Measurements from ENCODE around the gene ARIH1. TPM values are rescaled to one million over a fixed set of nuclear protein-coding genes. Genes with fewer than 3 reads are reported as not detected.
"Not testable (repeated sequence)": the region's sequence is repeated elsewhere in the genome, so short reads cannot be mapped to it uniquely, and the experiment has no call there.

Gene ARIH1
- total and polyA plus RNA-seq, 2 donors (not counting 3 experiments of a cell fraction or from before 2014, with no cell fraction given): 25.1 to 144 TPM

DNA sequence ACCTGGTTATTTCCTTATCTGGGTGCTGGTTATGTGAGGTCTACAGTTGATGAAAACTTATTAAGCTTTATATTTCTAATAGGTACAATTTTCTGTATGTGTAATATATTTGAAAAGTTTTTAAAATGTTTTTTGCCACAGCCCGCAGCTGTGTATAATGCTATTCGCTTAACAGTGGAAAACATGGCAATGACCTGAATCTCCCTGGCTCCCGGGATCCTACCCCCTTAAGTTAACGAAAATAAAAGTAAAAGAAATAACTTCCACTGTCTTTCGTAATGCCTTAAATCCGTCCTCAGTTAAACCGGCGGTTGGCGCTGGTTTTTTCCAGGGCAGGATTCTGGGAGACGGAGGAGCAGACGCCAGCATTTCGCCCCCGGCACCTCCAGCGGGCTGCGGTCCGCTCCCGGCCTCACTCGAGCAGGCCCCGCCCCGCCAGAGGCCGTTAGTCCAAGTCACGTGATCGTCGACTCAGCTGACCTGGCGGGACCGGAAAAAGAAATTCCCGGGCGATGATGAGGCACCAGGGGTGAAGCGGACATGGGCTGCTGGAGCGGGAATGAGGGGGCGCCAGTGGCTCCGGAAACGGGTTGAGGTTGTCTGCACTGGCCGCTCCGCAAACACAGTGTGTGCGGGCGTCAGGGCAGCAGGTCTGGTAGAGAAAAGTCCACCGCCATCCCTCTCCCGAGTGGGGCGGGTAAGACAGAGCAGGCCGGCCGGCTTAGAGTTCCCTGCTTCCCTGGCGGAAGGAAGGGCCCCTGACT, 162.6 kb downstream of the ARIH1 start:
- H3K9me3 ChIP-seq (replicated peaks; ENCODE audit: control insufficient read depth, insufficient read depth, low read length); dilution Hi-C loops (cut with MboI; ENCODE audit: extremely low pct_ligation_motif_present, low sequenced_read_pairs); H3K9me1 ChIP-seq (replicated peaks; ENCODE audit: control insufficient read depth, extremely low read depth, insufficient read depth, low read length); H2AFZ ChIP-seq (ENCODE audit: low read depth, low read length); H3K27ac ChIP-seq (ENCODE audit: insufficient read depth, low read depth, low read length); H3K9ac ChIP-seq (replicated peaks; ENCODE audit: extremely low read depth, insufficient read depth, low read length); POLR2A ChIA-PET; intact Hi-C loops (cut with micrococcal nuclease); H3K79me2 ChIP-seq (ENCODE audit: control insufficient read depth, insufficient read depth, low read length); H3K27me3 ChIP-seq (ENCODE audit: control insufficient read depth in 2 of 2, insufficient read depth in 2 of 2, low read length in 2 of 2); CTCF ChIA-PET; H3K4me1 ChIP-seq (ENCODE audit: control insufficient read depth, extremely low read depth, insufficient read depth, low read length); H4K20me1 ChIP-seq (replicated peaks; ENCODE audit: control insufficient read depth, extremely low read depth, insufficient read depth, low read length); H3K4me2 ChIP-seq (ENCODE audit: insufficient read depth, low read length); H3K36me3 ChIP-seq (ENCODE audit: control insufficient read depth in 2 of 2, extremely low read depth in 1 of 2, insufficient read depth in 2 of 2, low read length in 2 of 2): not testable (repeated sequence)
- FAIRE-seq: peak; percentile 96
- DNase-seq (ENCODE audit: low read depth, low spot score): peak; percentile 64
- TSS peak; percentile 97 for BruUV-seq (replicated peaks)
- peak overlapping the region in 1 of 3 experiments; percentile 17 for H3K4me3 ChIP-seq (replicated peaks in 1 of 3; ENCODE audit: insufficient read depth in 1 of 3, low read depth in 1 of 3, low read length in 3 of 3)

DNA sequence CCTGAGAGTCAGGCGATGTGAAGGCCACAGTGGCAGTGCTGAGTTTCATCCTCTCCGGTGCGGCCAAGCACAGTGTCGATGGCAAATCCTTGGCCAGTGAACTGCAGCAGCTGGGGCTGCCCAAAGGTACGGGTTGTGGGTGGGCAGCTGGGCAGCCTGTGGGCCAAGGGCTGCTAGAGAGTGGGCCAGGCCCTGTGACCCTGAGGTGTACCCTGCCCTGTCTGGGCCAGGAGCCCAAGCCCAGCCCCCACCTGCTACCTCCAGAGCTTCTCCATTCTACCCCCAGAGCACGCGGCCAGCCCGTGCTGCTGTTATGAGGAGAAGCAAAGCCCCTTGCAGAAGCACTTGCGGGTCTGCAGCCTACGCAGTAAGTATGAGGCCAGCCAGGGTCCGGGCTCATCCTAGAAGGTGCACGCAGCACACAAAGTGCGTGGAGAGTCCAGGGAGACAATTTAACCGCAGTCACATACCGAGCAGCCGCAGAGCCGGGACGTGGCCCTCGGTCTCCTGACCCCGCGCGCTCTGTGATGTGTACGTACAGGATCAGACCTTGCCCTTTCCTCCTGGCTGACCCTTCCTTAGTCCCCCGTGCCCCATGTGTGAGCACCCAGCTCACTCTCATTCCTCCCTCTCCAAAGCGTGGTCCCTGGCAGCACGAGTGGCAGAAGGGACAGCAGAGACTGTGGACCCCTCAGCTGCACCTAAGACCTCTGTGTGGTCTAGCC, 165.8 kb downstream of the ARIH1 start:
- H2AFZ ChIP-seq (ENCODE audit: low read depth, low read length); H3K27ac ChIP-seq (ENCODE audit: insufficient read depth, low read depth, low read length); H3K4me3 ChIP-seq (replicated peaks in 1 of 3; ENCODE audit: insufficient read depth in 1 of 3, low read depth in 1 of 3, low read length in 3 of 3); BruUV-seq (replicated peaks); H3K9me3 ChIP-seq (replicated peaks; ENCODE audit: control insufficient read depth, insufficient read depth, low read length); POLR2A ChIA-PET; H4K20me1 ChIP-seq (replicated peaks; ENCODE audit: control insufficient read depth, extremely low read depth, insufficient read depth, low read length); H3K79me2 ChIP-seq (ENCODE audit: control insufficient read depth, insufficient read depth, low read length); H3K4me1 ChIP-seq (ENCODE audit: control insufficient read depth, extremely low read depth, insufficient read depth, low read length); DNase-seq (ENCODE audit: low read depth, low spot score); H3K4me2 ChIP-seq (ENCODE audit: insufficient read depth, low read length); H3K36me3 ChIP-seq (ENCODE audit: control insufficient read depth in 2 of 2, extremely low read depth in 1 of 2, insufficient read depth in 2 of 2, low read length in 2 of 2); FAIRE-seq; dilution Hi-C loops (cut with MboI; ENCODE audit: extremely low pct_ligation_motif_present, low sequenced_read_pairs); CTCF ChIA-PET; H3K27me3 ChIP-seq (ENCODE audit: control insufficient read depth in 2 of 2, insufficient read depth in 2 of 2, low read length in 2 of 2); H3K9me1 ChIP-seq (replicated peaks; ENCODE audit: control insufficient read depth, extremely low read depth, insufficient read depth, low read length); H3K9ac ChIP-seq (replicated peaks; ENCODE audit: extremely low read depth, insufficient read depth, low read length); intact Hi-C loops (cut with micrococcal nuclease): not testable (repeated sequence)

DNA sequence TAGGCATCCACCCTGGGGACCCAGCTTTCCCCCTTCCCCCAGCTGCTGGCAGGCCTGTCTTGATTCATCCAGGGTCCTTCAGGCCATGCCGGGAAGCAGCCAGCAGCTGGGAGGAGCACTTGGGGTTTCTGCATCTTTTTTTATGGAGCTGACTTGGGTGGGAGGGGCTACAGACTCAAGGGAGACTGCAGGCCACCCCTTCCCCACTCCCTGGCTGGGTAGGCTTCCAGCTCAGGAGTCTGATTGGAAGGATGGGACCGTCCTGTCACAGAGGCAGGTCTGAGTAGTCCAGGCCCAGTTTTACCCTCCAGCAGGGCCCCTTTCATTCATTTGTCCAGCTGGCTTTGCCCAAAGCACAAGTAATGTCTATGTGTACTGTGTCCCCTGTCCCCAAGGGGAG, 168.1 kb downstream of the ARIH1 start:
- H3K27ac ChIP-seq (ENCODE audit: insufficient read depth, low read depth, low read length); H3K9ac ChIP-seq (replicated peaks; ENCODE audit: extremely low read depth, insufficient read depth, low read length); intact Hi-C loops (cut with micrococcal nuclease); H3K27me3 ChIP-seq (ENCODE audit: control insufficient read depth in 2 of 2, insufficient read depth in 2 of 2, low read length in 2 of 2); H3K79me2 ChIP-seq (ENCODE audit: control insufficient read depth, insufficient read depth, low read length); BruUV-seq (replicated peaks); H3K9me1 ChIP-seq (replicated peaks; ENCODE audit: control insufficient read depth, extremely low read depth, insufficient read depth, low read length); H3K9me3 ChIP-seq (replicated peaks; ENCODE audit: control insufficient read depth, insufficient read depth, low read length); CTCF ChIA-PET; DNase-seq (ENCODE audit: low read depth, low spot score); dilution Hi-C loops (cut with MboI; ENCODE audit: extremely low pct_ligation_motif_present, low sequenced_read_pairs); H3K36me3 ChIP-seq (ENCODE audit: control insufficient read depth in 2 of 2, extremely low read depth in 1 of 2, insufficient read depth in 2 of 2, low read length in 2 of 2); H2AFZ ChIP-seq (ENCODE audit: low read depth, low read length); H4K20me1 ChIP-seq (replicated peaks; ENCODE audit: control insufficient read depth, extremely low read depth, insufficient read depth, low read length); H3K4me1 ChIP-seq (ENCODE audit: control insufficient read depth, extremely low read depth, insufficient read depth, low read length); H3K4me2 ChIP-seq (ENCODE audit: insufficient read depth, low read length); POLR2A ChIA-PET; FAIRE-seq; H3K4me3 ChIP-seq (replicated peaks in 1 of 3; ENCODE audit: insufficient read depth in 1 of 3, low read depth in 1 of 3, low read length in 3 of 3): not testable (repeated sequence)

DNA sequence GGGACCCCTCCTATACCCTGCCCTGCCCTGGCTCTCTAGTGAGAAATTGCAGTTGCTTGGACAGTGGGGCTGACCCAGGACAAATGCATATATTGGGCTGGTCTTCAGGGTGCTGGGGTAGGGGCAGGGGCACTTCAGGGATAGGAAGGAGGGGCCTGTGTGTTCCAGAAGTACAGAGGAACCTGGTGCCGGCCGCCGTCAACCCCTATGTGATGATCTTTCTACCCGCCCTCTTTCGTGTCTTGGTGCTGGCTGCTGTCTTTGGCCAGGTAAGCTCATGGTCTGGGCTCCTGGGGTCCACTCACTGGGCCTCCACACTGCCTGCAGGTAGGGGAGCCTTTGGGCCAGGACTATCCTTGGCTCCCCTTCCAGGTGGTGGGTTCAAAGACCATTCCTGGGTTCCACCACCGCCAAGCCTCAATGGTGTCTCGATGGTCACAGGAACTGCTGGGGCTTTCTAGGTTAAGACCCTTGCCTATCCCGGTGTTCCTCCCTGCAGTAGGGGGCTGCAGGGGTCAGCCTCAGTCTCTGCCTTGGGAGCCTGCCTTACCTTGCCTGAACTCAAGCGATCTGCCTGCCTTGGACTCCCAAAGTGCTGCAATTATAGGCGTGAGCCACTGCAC, 174.6 kb downstream of the ARIH1 start:
- DNase-seq (ENCODE audit: low read depth, low spot score); H3K9me3 ChIP-seq (replicated peaks; ENCODE audit: control insufficient read depth, insufficient read depth, low read length): not testable (repeated sequence)

More for the DNA sequence above, 174.6 kb downstream of the ARIH1 start:
- H3K4me2 ChIP-seq (ENCODE audit: insufficient read depth, low read length); H3K4me1 ChIP-seq (ENCODE audit: control insufficient read depth, extremely low read depth, insufficient read depth, low read length); H3K79me2 ChIP-seq (ENCODE audit: control insufficient read depth, insufficient read depth, low read length); BruUV-seq (replicated peaks); CTCF ChIA-PET; POLR2A ChIA-PET; H3K9me1 ChIP-seq (replicated peaks; ENCODE audit: control insufficient read depth, extremely low read depth, insufficient read depth, low read length); H3K9ac ChIP-seq (replicated peaks; ENCODE audit: extremely low read depth, insufficient read depth, low read length); intact Hi-C loops (cut with micrococcal nuclease); H3K27ac ChIP-seq (ENCODE audit: insufficient read depth, low read depth, low read length); H3K36me3 ChIP-seq (ENCODE audit: control insufficient read depth in 2 of 2, extremely low read depth in 1 of 2, insufficient read depth in 2 of 2, low read length in 2 of 2); H3K4me3 ChIP-seq (replicated peaks in 1 of 3; ENCODE audit: insufficient read depth in 1 of 3, low read depth in 1 of 3, low read length in 3 of 3); FAIRE-seq; H4K20me1 ChIP-seq (replicated peaks; ENCODE audit: control insufficient read depth, extremely low read depth, insufficient read depth, low read length); H3K27me3 ChIP-seq (ENCODE audit: control insufficient read depth in 2 of 2, insufficient read depth in 2 of 2, low read length in 2 of 2); dilution Hi-C loops (cut with MboI; ENCODE audit: extremely low pct_ligation_motif_present, low sequenced_read_pairs); H2AFZ ChIP-seq (ENCODE audit: low read depth, low read length): not testable (repeated sequence)

Measured in endothelial cell of umbilical vein (primary cell).